Measurements from ENCODE around the gene GPR183. TPM values are rescaled to one million over a fixed set of nuclear protein-coding genes. Genes with fewer than 3 reads are reported as not detected.

GPR183 gene
- total and polyA plus RNA-seq, 10 of the 15 experiments (the other 5 are each of a cell fraction or from before 2014, with no cell fraction given) = 134 to 669 (median 225) TPM

DNA sequence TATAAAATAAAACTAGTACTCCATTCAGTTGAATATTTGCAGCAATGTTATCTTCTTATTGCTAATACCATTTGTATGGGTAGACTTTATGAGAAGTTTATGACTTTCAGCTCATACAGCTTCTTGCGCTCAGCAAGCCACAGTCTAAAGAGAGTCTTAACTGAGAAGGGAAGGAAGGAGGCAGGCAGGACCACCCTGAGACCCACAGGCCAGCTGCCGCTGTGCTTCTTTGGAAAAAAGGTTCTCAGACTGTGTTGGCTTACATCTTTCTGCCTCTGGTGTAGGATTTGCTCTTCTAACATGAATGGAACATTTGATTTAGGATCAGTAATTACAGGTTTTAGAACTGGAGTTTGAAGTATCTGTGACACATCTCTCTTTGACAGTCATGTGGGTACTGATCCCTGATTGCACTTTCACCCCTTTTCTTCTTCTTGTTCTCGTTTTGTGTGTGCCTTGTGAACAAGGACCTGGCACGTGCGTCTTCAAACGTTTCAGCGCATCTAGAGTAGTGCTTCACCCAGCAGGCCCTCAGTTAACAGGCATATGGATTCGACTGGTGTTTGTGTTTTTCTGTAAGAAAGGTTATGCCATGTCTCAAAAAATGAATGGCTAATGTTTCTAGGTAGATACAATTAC lies 41.9 kb downstream of the GPR183 start (continued):
- TF ChIP-seq SUZ12 (IDR thresholded peaks at IDR 0.05; ENCODE audit: unreplicated experiment) = no peak
- TF ChIP-seq MEF2A (IDR thresholded peaks at IDR 0.05; ENCODE audit: insufficient read depth, low read depth, low read length) = no peak
- TF ChIP-seq, protein P1, sequence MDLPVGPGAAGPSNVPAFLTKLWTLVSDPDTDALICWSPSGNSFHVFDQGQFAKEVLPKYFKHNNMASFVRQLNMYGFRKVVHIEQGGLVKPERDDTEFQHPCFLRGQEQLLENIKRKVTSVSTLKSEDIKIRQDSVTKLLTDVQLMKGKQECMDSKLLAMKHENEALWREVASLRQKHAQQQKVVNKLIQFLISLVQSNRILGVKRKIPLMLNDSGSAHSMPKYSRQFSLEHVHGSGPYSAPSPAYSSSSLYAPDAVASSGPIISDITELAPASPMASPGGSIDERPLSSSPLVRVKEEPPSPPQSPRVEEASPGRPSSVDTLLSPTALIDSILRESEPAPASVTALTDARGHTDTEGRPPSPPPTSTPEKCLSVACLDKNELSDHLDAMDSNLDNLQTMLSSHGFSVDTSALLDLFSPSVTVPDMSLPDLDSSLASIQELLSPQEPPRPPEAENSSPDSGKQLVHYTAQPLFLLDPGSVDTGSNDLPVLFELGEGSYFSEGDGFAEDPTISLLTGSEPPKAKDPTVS (IDR thresholded peaks at IDR 0.05; ENCODE audit: low read depth, low read length) = no peak
- no peak for TF ChIP-seq POLR2A (IDR thresholded peaks at IDR 0.05; ENCODE audit: low read depth, low read length)
- no peak for TF ChIP-seq HCFC1 (IDR thresholded peaks at IDR 0.05; ENCODE audit: low read length)
- no peak for TF ChIP-seq PAX5 (IDR thresholded peaks at IDR 0.05; ENCODE audit: borderline replicate concordance, low read depth, low read length)
- no peak for TF ChIP-seq SREBF1 (IDR thresholded peaks at IDR 0.05; ENCODE audit: low read length)

DNA sequence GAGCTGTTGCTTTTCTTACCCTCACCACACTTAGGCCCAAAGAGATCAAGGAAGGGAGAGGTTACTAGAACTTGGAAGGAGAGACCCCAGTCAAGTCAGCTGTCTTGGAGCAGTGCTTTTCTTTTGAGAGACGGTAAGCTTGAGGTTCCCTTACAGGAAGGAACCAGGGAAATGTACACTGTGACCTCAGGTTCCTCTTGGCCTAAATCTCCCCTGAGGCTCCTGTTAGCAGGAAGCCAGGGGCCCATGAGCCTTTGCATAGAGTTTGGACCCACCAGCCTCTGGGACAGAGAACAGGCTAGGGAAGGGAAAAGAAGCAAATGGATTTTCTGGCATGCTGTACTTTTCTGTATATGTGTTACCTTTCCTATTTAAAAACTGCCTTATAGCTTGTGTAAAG lies 43.1 kb downstream of the GPR183 start:
- intact Hi-C loops (cut with micrococcal nuclease; ENCODE audit: unreplicated experiment) (loop anchor here (2.0 to 10.0 kb wide), 2 partner anchors 341 to 395 kb away; partner anchors contain the start of gene CLYBL), in situ Hi-C loops (cut with MboI) (loop anchor here (5.0 to 10.0 kb wide), 2 partner anchors 87 to 409 kb away; no protein-coding TSS in a partner anchor)
- H3K36me3 ChIP-seq (ENCODE audit: control insufficient read depth in 2 of 2, insufficient read depth in 2 of 2, low read length in 1 of 2) = peaks cover 2 to 5% of the 10 kb centered on the region in 2 experiments; a peak in 3 of 4 replicates
- H3K79me2 ChIP-seq (ENCODE audit: control insufficient read depth, insufficient read depth, low read length) = no peaks in the 10 kb centered on the region
- H3K4me2 ChIP-seq (ENCODE audit: control insufficient read depth, insufficient read depth) = no peak overlapping the region
- WGBS (ENCODE audit: insufficient coverage, insufficient replicate concordance, low lambda C conversion rate, missing lambda C conversion rate) = 92% methylated on average over 1 of the region's 1 CpG
- ChIA-PET CTCF (interaction anchor here (0.5 to 12.3 kb wide), 20 partner anchors 8 to 395 kb away, joined by 3 to 470 read pairs (median 4); partner anchors contain the start of gene UBAC2), RAD21 (ENCODE audit: unreplicated experiment) (interaction anchor here (0.6 to 12.6 kb wide), 7 partner anchors 8 to 397 kb away, joined by 3 to 338 read pairs (median 94); partner anchors contain the start of gene UBAC2), POLR2A (interaction anchor here (0.5 to 1.0 kb wide), 3 partner anchors 64 to 281 kb away, joined by 3 read pairs; partner anchors contain the start of gene UBAC2), SMC1A (ENCODE audit: uncharacterized antibody, unreplicated experiment) (interaction anchor here (0.9 to 14.4 kb wide), 17 partner anchors 9 to 424 kb away, joined by 3 to 306 read pairs (median 6); partner anchors contain the start of gene UBAC2)
- no peak for FAIRE-seq
- no peak overlapping the region for H2AFZ ChIP-seq (ENCODE audit: control insufficient read depth, low read depth, low read length)
- peaks cover 6% of the 10 kb centered on the region; the same call in 1 of the 2 replicates for H3K4me1 ChIP-seq (ENCODE audit: control insufficient read depth, insufficient read depth, low read length)
- no peak overlapping the region for H3K4me3 ChIP-seq
- no peaks in the 10 kb centered on the region for H3K27me3 ChIP-seq (replicated peaks in 1 of 2; ENCODE audit: control insufficient read depth in 2 of 2, insufficient read depth in 2 of 2, low read length in 1 of 2)
- no peak overlapping the region for H3K27ac ChIP-seq (ENCODE audit: control insufficient read depth, insufficient read depth)
- DNase-seq (ENCODE audit: low read depth, low spot score) = no peak
- no TSS peak for BruUV-seq (replicated peaks)
- no peaks in the 10 kb centered on the region for H3K9me3 ChIP-seq (replicated peaks; ENCODE audit: control insufficient read depth, insufficient read depth, low read length)
- H4K20me1 ChIP-seq (ENCODE audit: control insufficient read depth, insufficient read depth) = no peaks in the 10 kb centered on the region
- ATAC-seq = no peak
- no peak overlapping the region for H3K9ac ChIP-seq (ENCODE audit: control insufficient read depth, insufficient read depth, low read length)
- TF ChIP-seq HDGF (IDR thresholded peaks at IDR 0.05) (no peak), YBX1 (IDR thresholded peaks at IDR 0.05) (no peak), TCF7 (IDR thresholded peaks at IDR 0.05; ENCODE audit: borderline replicate concordance) (no peak), FOXM1 (IDR thresholded peaks at IDR 0.05; ENCODE audit: low read depth, low read length) (no peak)
- TF ChIP-seq, protein P2, sequence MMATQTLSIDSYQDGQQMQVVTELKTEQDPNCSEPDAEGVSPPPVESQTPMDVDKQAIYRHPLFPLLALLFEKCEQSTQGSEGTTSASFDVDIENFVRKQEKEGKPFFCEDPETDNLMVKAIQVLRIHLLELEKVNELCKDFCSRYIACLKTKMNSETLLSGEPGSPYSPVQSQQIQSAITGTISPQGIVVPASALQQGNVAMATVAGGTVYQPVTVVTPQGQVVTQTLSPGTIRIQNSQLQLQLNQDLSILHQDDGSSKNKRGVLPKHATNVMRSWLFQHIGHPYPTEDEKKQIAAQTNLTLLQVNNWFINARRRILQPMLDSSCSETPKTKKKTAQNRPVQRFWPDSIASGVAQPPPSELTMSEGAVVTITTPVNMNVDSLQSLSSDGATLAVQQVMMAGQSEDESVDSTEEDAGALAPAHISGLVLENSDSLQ (IDR thresholded peaks at IDR 0.05) = no peak
- TF ChIP-seq, protein P3, sequence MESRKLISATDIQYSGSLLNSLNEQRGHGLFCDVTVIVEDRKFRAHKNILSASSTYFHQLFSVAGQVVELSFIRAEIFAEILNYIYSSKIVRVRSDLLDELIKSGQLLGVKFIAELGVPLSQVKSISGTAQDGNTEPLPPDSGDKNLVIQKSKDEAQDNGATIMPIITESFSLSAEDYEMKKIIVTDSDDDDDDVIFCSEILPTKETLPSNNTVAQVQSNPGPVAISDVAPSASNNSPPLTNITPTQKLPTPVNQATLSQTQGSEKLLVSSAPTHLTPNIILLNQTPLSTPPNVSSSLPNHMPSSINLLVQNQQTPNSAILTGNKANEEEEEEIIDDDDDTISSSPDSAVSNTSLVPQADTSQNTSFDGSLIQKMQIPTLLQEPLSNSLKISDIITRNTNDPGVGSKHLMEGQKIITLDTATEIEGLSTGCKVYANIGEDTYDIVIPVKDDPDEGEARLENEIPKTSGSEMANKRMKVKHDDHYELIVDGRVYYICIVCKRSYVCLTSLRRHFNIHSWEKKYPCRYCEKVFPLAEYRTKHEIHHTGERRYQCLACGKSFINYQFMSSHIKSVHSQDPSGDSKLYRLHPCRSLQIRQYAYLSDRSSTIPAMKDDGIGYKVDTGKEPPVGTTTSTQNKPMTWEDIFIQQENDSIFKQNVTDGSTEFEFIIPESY (IDR thresholded peaks at IDR 0.05) = no peak
- TF ChIP-seq, protein P4, sequence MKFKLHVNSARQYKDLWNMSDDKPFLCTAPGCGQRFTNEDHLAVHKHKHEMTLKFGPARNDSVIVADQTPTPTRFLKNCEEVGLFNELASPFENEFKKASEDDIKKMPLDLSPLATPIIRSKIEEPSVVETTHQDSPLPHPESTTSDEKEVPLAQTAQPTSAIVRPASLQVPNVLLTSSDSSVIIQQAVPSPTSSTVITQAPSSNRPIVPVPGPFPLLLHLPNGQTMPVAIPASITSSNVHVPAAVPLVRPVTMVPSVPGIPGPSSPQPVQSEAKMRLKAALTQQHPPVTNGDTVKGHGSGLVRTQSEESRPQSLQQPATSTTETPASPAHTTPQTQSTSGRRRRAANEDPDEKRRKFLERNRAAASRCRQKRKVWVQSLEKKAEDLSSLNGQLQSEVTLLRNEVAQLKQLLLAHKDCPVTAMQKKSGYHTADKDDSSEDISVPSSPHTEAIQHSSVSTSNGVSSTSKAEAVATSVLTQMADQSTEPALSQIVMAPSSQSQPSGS (IDR thresholded peaks at IDR 0.05; ENCODE audit: low read length) = no peak
- TF ChIP-seq, protein P5, sequence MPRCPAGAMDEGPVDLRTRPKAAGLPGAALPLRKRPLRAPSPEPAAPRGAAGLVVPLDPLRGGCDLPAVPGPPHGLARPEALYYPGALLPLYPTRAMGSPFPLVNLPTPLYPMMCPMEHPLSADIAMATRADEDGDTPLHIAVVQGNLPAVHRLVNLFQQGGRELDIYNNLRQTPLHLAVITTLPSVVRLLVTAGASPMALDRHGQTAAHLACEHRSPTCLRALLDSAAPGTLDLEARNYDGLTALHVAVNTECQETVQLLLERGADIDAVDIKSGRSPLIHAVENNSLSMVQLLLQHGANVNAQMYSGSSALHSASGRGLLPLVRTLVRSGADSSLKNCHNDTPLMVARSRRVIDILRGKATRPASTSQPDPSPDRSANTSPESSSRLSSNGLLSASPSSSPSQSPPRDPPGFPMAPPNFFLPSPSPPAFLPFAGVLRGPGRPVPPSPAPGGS (IDR thresholded peaks at IDR 0.05; ENCODE audit: borderline replicate concordance, insufficient read depth, low read depth, low read length, poor library complexity, severe bottlenecking) = no peak

All from GM12878 (cell line).